Astrocyte of the cerebellum (primary cell): Measurements from ENCODE around the gene RAMAC.
"Not testable (repeated sequence)": the region's sequence is repeated elsewhere in the genome, so short reads cannot be mapped to it uniquely, and the experiment has no call there.

Experiments used
- DNase-seq: peaks from one replicate; pipeline ENCODE4 v3.0.0-alpha.2; 2011; ENCODE audit warnings: low read depth
- H3K4me3 ChIP-seq: 2 replicates; pipeline ENCODE4 v1.5.1; 2011; ENCODE audit warnings: mild to moderate bottlenecking, low read depth, low read length, moderate library complexity
- CTCF ChIP-seq: IDR thresholded peaks from 2 replicates; pipeline ENCODE4 v1.5.1; 2012; ENCODE audit warnings: low read length, low read depth, moderate library complexity, mild to moderate bottlenecking; ENCODE audit errors: missing control alignments
- in situ Hi-C: cut with HindIII; loops from 2 replicates; pipeline ENCODE4 v1.10.0; 2017; ENCODE audit warnings: low sequenced_read_pairs

Gene RAMAC

GRCh38 chr15:83018436-83018835 lies 32.4 kb downstream of the RAMAC start:
- in situ Hi-C loops = no loop called here
- no peak for TF ChIP-seq CTCF
- no peak for DNase-seq
- no peak overlapping the region for H3K4me3 ChIP-seq

GRCh38 chr15:83030021-83030420 lies 44.0 kb downstream of the RAMAC start:
- DNase-seq = peak; percentile 85
- H3K4me3 ChIP-seq = no peak overlapping the region
- in situ Hi-C loops = no loop called here
- no peak for TF ChIP-seq CTCF

- H3K4me3 ChIP-seq, in situ Hi-C loops: not testable (repeated sequence)
Measured at GRCh38 chr15:83031234-83031633, 45.2 kb downstream of the RAMAC start.

GRCh38 chr15:83036253-83036652 lies 50.2 kb downstream of the RAMAC start:
- TF ChIP-seq CTCF = no peak
- in situ Hi-C loops = no loop called here
- H3K4me3 ChIP-seq = no peak overlapping the region
- no peak for DNase-seq

More at GRCh38 chr15:83031234-83031633, 45.2 kb downstream of the RAMAC start:
- DNase-seq = not testable (repeated sequence)

GRCh38 chr15:83039206-83039605 lies 53.2 kb downstream of the RAMAC start:
- no peak for TF ChIP-seq CTCF
- no peak overlapping the region for H3K4me3 ChIP-seq
- in situ Hi-C loops = no loop called here
- DNase-seq = no peak
